DND-41 (cell line): ENCODE data around the gene KRTAP4-9.

Experiments
- EZH2 ChIP-seq: IDR thresholded peaks from 3 replicates; pipeline ENCODE4 v1.6.1; 2012; ENCODE audit warnings: borderline replicate concordance, low read depth, mild to moderate bottlenecking, moderate library complexity, low read length, inconsistent platforms; ENCODE audit not compliant: severe bottlenecking
- TF ChIP-seq, protein P1 (sequence below): IDR thresholded peaks from 2 replicates; pipeline ENCODE4 v1.5.1; 2012; ENCODE audit warnings: borderline replicate concordance, low read length, moderate library complexity, mild to moderate bottlenecking; ENCODE audit not compliant: poor library complexity, severe bottlenecking; ENCODE audit errors: extremely low read depth

GRCh38 chr17:41150026-41150425 lies 44.8 kb downstream of the KRTAP4-9 start:
- TF ChIP-seq, protein P1, sequence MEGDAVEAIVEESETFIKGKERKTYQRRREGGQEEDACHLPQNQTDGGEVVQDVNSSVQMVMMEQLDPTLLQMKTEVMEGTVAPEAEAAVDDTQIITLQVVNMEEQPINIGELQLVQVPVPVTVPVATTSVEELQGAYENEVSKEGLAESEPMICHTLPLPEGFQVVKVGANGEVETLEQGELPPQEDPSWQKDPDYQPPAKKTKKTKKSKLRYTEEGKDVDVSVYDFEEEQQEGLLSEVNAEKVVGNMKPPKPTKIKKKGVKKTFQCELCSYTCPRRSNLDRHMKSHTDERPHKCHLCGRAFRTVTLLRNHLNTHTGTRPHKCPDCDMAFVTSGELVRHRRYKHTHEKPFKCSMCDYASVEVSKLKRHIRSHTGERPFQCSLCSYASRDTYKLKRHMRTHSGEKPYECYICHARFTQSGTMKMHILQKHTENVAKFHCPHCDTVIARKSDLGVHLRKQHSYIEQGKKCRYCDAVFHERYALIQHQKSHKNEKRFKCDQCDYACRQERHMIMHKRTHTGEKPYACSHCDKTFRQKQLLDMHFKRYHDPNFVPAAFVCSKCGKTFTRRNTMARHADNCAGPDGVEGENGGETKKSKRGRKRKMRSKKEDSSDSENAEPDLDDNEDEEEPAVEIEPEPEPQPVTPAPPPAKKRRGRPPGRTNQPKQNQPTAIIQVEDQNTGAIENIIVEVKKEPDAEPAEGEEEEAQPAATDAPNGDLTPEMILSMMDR = no peak
- TF ChIP-seq EZH2 = no peak
